ENCODE results near the gene POLD3.

GRCh38 chr11:74592063-74592440, 330 bp upstream of the POLD3 start:
- TF ChIP-seq CTCF (IDR thresholded peaks at IDR 0.05) (no peak), POLR2A (IDR thresholded peaks at IDR 0.05) (no peak)

All from heart left ventricle (tissue), 13 donors.